T-cell (primary cell): ENCODE measurements around the gene PHLDB1. TPM values are rescaled to one million over a fixed set of nuclear protein-coding genes. Genes with fewer than 3 reads are reported as not detected.
"Not testable (repeated sequence)": the region's sequence is repeated elsewhere in the genome, so short reads cannot be mapped to it uniquely, and the experiment has no call there.

Source experiments
- ATAC-seq, 4 experiments: fragments of 200-7000 bp in 3 of 4; fragments of 150-1000 bp in 1 of 4; cut with Tn5 transposase; replicated peaks in 1 of 4; 1 replicate in 3 of 4; 2 replicates in 1 of 4; pipeline ENCODE4 v1.10.0; 2021; ENCODE audit warnings: moderate library complexity in 3 of 4, mild to moderate bottlenecking in 2 of 4, moderate number of reproducible peaks in 1 of 4
- CTCF ChIA-PET, 2 donors: fragments of 300-600 bp; sonication (Branson Sonifier 250); formaldehyde crosslinking; loops; one replicate each; lab custom pipeline; 2022; ENCODE audit warnings: antibody characterized with exemption in 2 of 2; lab: Charles Lee
- POLR2A ChIA-PET, 2 donors: fragments of 300-600 bp; sonication (Branson Sonifier 250); formaldehyde crosslinking; loops; one replicate each; lab custom pipeline; 2022; ENCODE audit warnings: antibody characterized with exemption in 2 of 2; lab: Charles Lee
- DNase-seq, 35 experiments: peaks; one replicate each; pipeline versions ENCODE4 v3.0.0 to v3.0.0-alpha.2; 2013 to 2023
- H3K27ac ChIP-seq: one replicate; pipeline ENCODE4 v1.5.1; 2013; ENCODE audit warnings: low read length
- H3K27me3 ChIP-seq, 2 experiments: replicated peaks in 1 of 2; 1 replicate in 1 of 2; 2 replicates in 1 of 2; pipeline versions ENCODE4 v1.6.1 to v1.7.0; 2013; ENCODE audit warnings: low read length in 1 of 2, mixed read lengths in 1 of 2; ENCODE audit not compliant: control insufficient read depth in 2 of 2, insufficient read depth in 2 of 2; ENCODE audit errors: extremely low read depth in 1 of 2
- H3K36me3 ChIP-seq, 2 donors: 1 replicate in 1 of 2; 2 replicates in 1 of 2; pipeline versions ENCODE4 v1.6.1 to v1.7.0; 2013; ENCODE audit warnings: low read length in 1 of 2; ENCODE audit not compliant: control insufficient read depth in 2 of 2, insufficient read depth in 1 of 2; ENCODE audit errors: extremely low read depth in 1 of 2
- H3K4me1 ChIP-seq, 2 experiments: 1 replicate in 1 of 2; 2 replicates in 1 of 2; pipeline versions ENCODE4 v1.6.1 to v1.7.0; 2013; ENCODE audit warnings: low read length in 2 of 2, mixed read lengths in 1 of 2; ENCODE audit not compliant: insufficient read depth in 2 of 2, control insufficient read depth in 1 of 2; ENCODE audit errors: extremely low read depth in 1 of 2
- H3K4me3 ChIP-seq, 2 donors: 1 replicate in 1 of 2; 2 replicates in 1 of 2; pipeline versions ENCODE4 v1.5.1 to v1.7.0; 2013; ENCODE audit warnings: mild to moderate bottlenecking in 2 of 2, low read length in 1 of 2, moderate library complexity in 1 of 2; ENCODE audit not compliant: control insufficient read depth in 1 of 2; ENCODE audit errors: extremely low read depth in 1 of 2
- H3K9me3 ChIP-seq: 2 replicates; pipeline ENCODE4 v1.7.0; 2013
- H3K27ac Mint-ChIP-seq, 2 donors: one replicate each; pipeline ENCODE4 v1.8.0; 2020 to 2021; ENCODE audit warnings: mild to moderate bottlenecking in 2 of 2, mixed read lengths in 2 of 2
- H3K27me3 Mint-ChIP-seq, 2 donors: one replicate each; pipeline ENCODE4 v1.8.0; 2021 to 2022; ENCODE audit warnings: mixed read lengths in 2 of 2
- H3K36me3 Mint-ChIP-seq: one replicate; pipeline ENCODE4 v1.8.0; 2021; ENCODE audit warnings: mixed read lengths
- H3K4me1 Mint-ChIP-seq, 3 donors: one replicate each; pipeline ENCODE4 v1.8.0; 2020 to 2022; ENCODE audit warnings: mixed read lengths in 3 of 3, mild to moderate bottlenecking in 1 of 3
- H3K4me3 Mint-ChIP-seq, 3 donors: one replicate each; pipeline ENCODE4 v1.8.0; 2020 to 2022; ENCODE audit warnings: mild to moderate bottlenecking in 3 of 3, mixed read lengths in 3 of 3, moderate library complexity in 3 of 3
- H3K9me3 Mint-ChIP-seq, 3 donors: one replicate each; pipeline ENCODE4 v1.8.0; 2020 to 2022; ENCODE audit warnings: mixed read lengths in 3 of 3
- WGBS: methylation state at CpG from one replicate; pipeline ENCODE4 v1.1.5; 2013; ENCODE audit warnings: missing lambda C conversion rate; ENCODE audit not compliant: insufficient coverage; 5-methylcytosine and 5-hydroxymethylcytosine counted together
- total RNA-seq, 35 experiments: library from RNA in 6 of 35; stranded (reverse) in 6 of 35; fragments of 120-200 nt in 1 of 35; gene quantifications; one replicate each; pipeline versions ENCODE4 v1.2.1 to v1.2.4 and lab custom pipeline; 2013 to 2026

PHLDB1 gene
- total RNA-seq, 5 donors from 2014 or later (not counting 1 experiment from before 2014, with no cell fraction given) = 1.8 to 7.8 (median 4.0) TPM

DNA sequence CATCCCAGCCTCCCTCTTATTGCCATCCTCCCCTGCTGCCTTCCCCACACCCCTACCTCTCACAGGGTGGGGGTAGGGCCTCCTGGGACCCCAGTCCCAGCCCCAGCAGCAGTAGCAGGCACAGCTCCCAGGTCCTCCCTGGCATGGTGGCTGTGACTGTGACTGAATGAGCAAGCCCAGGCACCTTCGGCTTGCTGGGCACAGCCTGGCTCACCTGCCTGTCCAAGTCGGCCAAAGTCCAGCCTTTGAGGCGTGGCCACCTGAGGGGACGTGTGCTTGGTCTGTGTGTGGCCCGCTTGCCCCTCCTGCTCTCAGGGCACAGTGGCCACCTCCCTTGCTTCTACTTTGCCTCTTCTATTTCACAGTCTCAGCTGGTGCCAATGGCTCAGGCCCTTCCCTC is 72.1 kb downstream of the PHLDB1 start, which contains the start of gene TREH:
Gene TREH (minus strand): TSS at position 168 of the 400 bp plus-strand sequence. CDS start 23 bp downstream, at position 145.
- H3K27ac Mint-ChIP-seq = no peak within 1 kb of the TSS

DNA sequence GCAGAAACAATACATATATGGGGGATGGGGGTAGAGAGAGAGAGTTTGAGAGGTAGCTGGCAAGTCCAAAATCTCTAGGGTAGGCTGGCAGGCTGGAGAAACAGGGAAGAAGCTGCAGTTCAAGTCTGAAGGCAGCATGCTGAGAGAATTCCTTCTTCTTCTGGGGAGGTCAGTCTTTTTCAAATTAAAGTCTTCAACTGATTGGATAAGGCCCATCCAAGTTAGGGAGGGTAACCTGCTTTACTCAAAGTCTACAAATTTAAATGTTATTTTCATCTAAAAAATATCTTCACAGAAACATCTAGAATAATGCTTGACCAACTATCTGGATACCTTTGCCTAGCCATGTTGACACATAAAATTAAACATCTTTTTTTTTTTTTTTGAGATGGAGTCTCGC is 75.0 kb downstream of the PHLDB1 start:
- no peaks in the 10 kb centered on the region for H3K9me3 Mint-ChIP-seq
- no peak overlapping the region for H3K4me3 ChIP-seq
- H3K27me3 Mint-ChIP-seq = peaks cover 0 to 2% of the 10 kb centered on the region in 2 donors
- H3K27ac Mint-ChIP-seq = no peak overlapping the region
- WGBS = no CpG with 5 or more reads among the region's 1 CpG
- no peaks in the 10 kb centered on the region for H3K36me3 Mint-ChIP-seq
- no peak for ATAC-seq
- H3K4me3 Mint-ChIP-seq = no peak overlapping the region
- no peaks in the 10 kb centered on the region for H3K4me1 ChIP-seq
- H3K9me3 ChIP-seq = no peaks in the 10 kb centered on the region
- peaks cover 0 to 20% of the 10 kb centered on the region in 2 experiments for H3K27me3 ChIP-seq
- H3K4me1 Mint-ChIP-seq = peaks cover 0 to 2% (median 2%) of the 10 kb centered on the region in 3 donors
- H3K36me3 ChIP-seq = no peaks in the 10 kb centered on the region
- POLR2A ChIA-PET = interaction anchor here in 1 of 2 donors (0.7 kb wide), 1 partner anchor 178 kb away, joined by 6 read pairs; no protein-coding TSS in a partner anchor
- H3K27ac ChIP-seq = no peak overlapping the region
- DNase-seq = no peak
- CTCF ChIA-PET = interaction anchor here in 1 of 2 donors (0.6 kb wide), 1 partner anchor 8 kb away, joined by 3 read pairs; no protein-coding TSS in a partner anchor

More for the DNA sequence above, 72.1 kb downstream of the PHLDB1 start, which contains the start of gene TREH:
- Histone ChIP-seq H3K27me3 (peaks cover 0 to 8% of the 10 kb centered on the region in 2 experiments), H3K4me3 (no peak within 1 kb of the TSS), H3K9me3 (no peaks in the 10 kb centered on the region), H3K36me3 (no peaks in the 10 kb centered on the region), H3K4me1 (no peaks in the 10 kb centered on the region), H3K27ac (no peak within 1 kb of the TSS)
- POLR2A ChIA-PET = no interaction called here
- Mint-ChIP-seq H3K4me1 (peaks cover 0 to 2% (median 2%) of the 10 kb centered on the region in 3 donors), H3K4me3 (no peak within 1 kb of the TSS), H3K27me3 (no peaks in the 10 kb centered on the region), H3K36me3 (peaks cover 4% of the 10 kb centered on the region), H3K9me3 (peaks cover 0 to 4% (median 0%) of the 10 kb centered on the region in 3 donors)
- DNase-seq (no peak), ATAC-seq (no peak)
- WGBS = 86% methylated on average over 5 of the region's 5 CpGs
- CTCF ChIA-PET = no interaction called here

DNA sequence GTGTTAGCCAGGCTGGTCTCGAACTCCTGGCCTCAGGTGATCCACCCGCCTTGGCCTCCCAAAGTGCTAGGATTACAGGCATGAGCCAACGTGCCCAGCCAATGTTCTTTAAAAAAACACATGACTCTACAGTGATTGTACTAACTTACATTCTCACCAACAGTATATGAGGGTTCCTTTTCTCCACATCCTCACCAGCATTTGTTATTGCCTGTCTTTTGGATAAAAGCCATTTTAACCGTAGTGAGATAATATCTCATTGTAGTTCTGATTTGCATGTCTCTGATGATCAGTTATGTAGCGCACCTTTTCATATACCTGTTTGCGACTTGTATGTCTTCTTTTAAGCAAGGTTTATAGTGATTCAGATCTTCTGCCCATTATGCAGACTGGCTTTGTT is 75.5 kb downstream of the PHLDB1 start:
- H3K36me3 Mint-ChIP-seq, H3K4me1 ChIP-seq, DNase-seq, H3K4me3 ChIP-seq, H3K36me3 ChIP-seq, ATAC-seq, H3K27ac ChIP-seq, CTCF ChIA-PET, H3K27me3 Mint-ChIP-seq, H3K9me3 ChIP-seq, H3K4me3 Mint-ChIP-seq, H3K9me3 Mint-ChIP-seq, H3K4me1 Mint-ChIP-seq: not testable (repeated sequence)
- peaks cover 0 to 24% of the 10 kb centered on the region in 2 experiments for H3K27me3 ChIP-seq
- no CpG with 5 or more reads among the region's 6 CpGs for WGBS
- peak overlapping the region in 1 of 2 donors; percentile 28 for H3K27ac Mint-ChIP-seq
- POLR2A ChIA-PET = interaction anchor here in 1 of 2 donors (0.7 kb wide), 1 partner anchor 177 kb away, joined by 6 read pairs; no protein-coding TSS in a partner anchor

DNA sequence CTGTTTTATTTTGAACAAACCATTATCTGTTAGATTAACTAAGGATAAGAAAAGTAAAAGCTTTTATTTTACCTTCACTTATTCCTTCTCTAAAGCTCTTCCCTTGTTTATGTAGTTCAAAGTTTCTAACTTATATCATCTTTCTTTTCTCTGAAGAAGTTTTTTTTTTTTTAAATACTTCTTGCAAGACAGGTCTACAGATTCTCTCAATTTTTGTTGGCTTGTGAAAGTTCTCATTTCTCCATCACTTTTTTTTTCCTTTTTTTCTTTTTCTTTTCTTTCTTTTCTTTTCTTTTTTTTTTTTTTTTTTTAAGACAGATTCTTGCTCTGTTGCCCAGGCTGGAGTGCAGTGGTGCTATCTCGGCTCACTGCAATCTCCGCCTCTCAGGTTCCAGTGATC is 76.8 kb downstream of the PHLDB1 start:
- H3K9me3 Mint-ChIP-seq = no peaks in the 10 kb centered on the region
- no peaks in the 10 kb centered on the region for H3K9me3 ChIP-seq
- ATAC-seq = no peak
- no CpG with 5 or more reads among the region's 2 CpGs for WGBS
- no peak overlapping the region for H3K27ac ChIP-seq
- ChIA-PET POLR2A (interaction anchor here (0.6 to 1.0 kb wide), 9 partner anchors 9 to 1508 kb away, joined by 3 to 11 read pairs (median 5); partner anchors contain the start of genes RPS25 (in 1 of the 2), TRAPPC4 (in 1 of the 2) and VPS11 (in 1 of the 2)), CTCF (interaction anchor here (0.6 to 0.7 kb wide), 4 partner anchors 20 to 250 kb away, joined by 3 to 7 read pairs (median 4); no protein-coding TSS in a partner anchor)
- H3K27me3 Mint-ChIP-seq = peaks cover 0 to 2% of the 10 kb centered on the region in 2 donors
- DNase-seq = no peak
- H3K4me1 Mint-ChIP-seq = peaks cover 0 to 11% (median 10%) of the 10 kb centered on the region in 3 donors
- peaks cover 0 to 4% of the 10 kb centered on the region in 2 experiments for H3K4me1 ChIP-seq
- no peak overlapping the region for H3K4me3 Mint-ChIP-seq
- no peak overlapping the region for H3K4me3 ChIP-seq
- no peaks in the 10 kb centered on the region for H3K36me3 Mint-ChIP-seq
- peaks cover 0 to 23% of the 10 kb centered on the region in 2 experiments for H3K27me3 ChIP-seq
- H3K36me3 ChIP-seq = no peaks in the 10 kb centered on the region
- no peak overlapping the region for H3K27ac Mint-ChIP-seq

DNA sequence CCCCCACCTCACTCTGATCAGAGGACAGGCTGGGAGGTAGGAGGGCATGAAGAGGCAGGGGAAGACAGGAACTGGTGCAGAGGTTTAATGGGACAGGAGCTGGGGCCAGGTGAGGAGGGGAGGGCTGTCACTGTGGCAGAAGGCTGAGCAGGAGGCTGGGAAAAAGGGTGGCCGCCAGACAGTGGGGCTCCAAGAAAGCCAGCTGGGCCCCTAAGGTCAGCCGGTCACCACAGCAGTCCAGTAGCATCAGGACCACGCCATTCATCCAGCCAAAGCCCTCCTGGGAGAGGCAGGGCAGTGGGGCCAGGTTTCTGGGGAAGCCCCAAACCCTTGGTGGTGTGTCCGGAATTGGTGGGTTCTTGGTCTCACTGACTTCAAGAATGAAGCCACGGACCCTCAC is 80.5 kb downstream of the PHLDB1 start:
- Mint-ChIP-seq H3K27ac (peak overlapping the region in 1 of 2 donors; percentile 50), H3K9me3 (no peaks in the 10 kb centered on the region), H3K4me3 (peak overlapping the region in 1 of 3 donors; percentile 8)

DNA sequence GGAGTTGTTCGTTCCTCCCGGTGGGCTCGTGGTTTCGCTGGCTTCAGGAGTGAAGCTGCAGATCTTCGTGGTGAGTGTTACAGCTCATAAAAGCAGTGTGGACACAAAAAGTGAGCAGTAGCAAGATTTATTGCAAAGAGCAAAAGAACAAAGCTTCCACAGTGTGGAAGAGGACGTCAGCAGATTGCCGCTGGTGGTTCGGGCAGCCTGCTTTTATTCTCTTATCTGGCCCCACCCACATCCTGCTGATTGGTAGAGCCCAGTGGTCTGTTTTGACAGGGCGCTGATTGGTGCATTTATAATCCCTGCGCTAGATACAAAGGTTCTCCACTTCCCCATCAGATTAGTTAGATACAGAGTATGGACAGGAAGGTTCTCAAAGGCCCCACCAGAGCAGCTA is 80.9 kb downstream of the PHLDB1 start:
- Histone ChIP-seq H3K27me3 (peaks cover 0 to 16% of the 10 kb centered on the region in 2 experiments), H3K4me1 (peaks cover 14 to 44% of the 10 kb centered on the region in 2 experiments)
- peak in 14 of 35 experiments; percentile 14 to 46 (median 33) for DNase-seq
- H3K27ac ChIP-seq, H3K9me3 ChIP-seq, H3K4me3 ChIP-seq, H3K9me3 Mint-ChIP-seq, H3K36me3 ChIP-seq, H3K4me3 Mint-ChIP-seq, H3K27me3 Mint-ChIP-seq, H3K36me3 Mint-ChIP-seq, ATAC-seq: not testable (repeated sequence)
- H3K27ac Mint-ChIP-seq = peak overlapping the region; percentile 50 to 61
- peaks cover 30 to 42% (median 39%) of the 10 kb centered on the region in 3 donors for H3K4me1 Mint-ChIP-seq
- 34% methylated on average over 6 of the region's 10 CpGs for WGBS
- ChIA-PET CTCF (interaction anchor here (0.6 to 1.2 kb wide), 3 partner anchors 17 to 268 kb away, joined by 3 to 4 read pairs (median 3); partner anchors contain the start of gene UPK2 (in 1 of the 2)), POLR2A (interaction anchor here in 1 of 2 donors (0.6 to 0.7 kb wide), 2 partner anchors 22 to 52 kb away, joined by 3 to 4 read pairs; no protein-coding TSS in a partner anchor)

More for the DNA sequence above, 80.5 kb downstream of the PHLDB1 start:
- no peaks in the 10 kb centered on the region for H3K36me3 ChIP-seq
- ChIA-PET POLR2A (interaction anchor here in 1 of 2 donors (0.7 kb wide), 1 partner anchor 52 kb away, joined by 3 read pairs; no protein-coding TSS in a partner anchor), CTCF (interaction anchor here in 1 of 2 donors (0.7 to 1.2 kb wide), 2 partner anchors 99 to 269 kb away, joined by 3 read pairs; partner anchors contain the start of gene UPK2)
- ATAC-seq (no peak), DNase-seq (no peak)
- WGBS = 95% methylated on average over 5 of the region's 5 CpGs
- no peak overlapping the region for H3K27ac ChIP-seq
- Mint-ChIP-seq H3K4me1 (peaks cover 26 to 40% (median 37%) of the 10 kb centered on the region in 3 donors), H3K27me3 (peaks cover 0 to 2% of the 10 kb centered on the region in 2 donors), H3K36me3 (no peaks in the 10 kb centered on the region)
- peaks cover 0 to 16% of the 10 kb centered on the region in 2 experiments for H3K27me3 ChIP-seq
- H3K9me3 ChIP-seq = no peaks in the 10 kb centered on the region
- no peak overlapping the region for H3K4me3 ChIP-seq
- peaks cover 14 to 40% of the 10 kb centered on the region in 2 experiments for H3K4me1 ChIP-seq
